ENCODE measurements around the gene GON7.
"Not testable (repeated sequence)": the region's sequence is repeated elsewhere in the genome, so short reads cannot be mapped to it uniquely, and the experiment has no call there.

The GON7 gene

GRCh38 chr14:93199031-93199430 is 7.8 kb downstream of the GON7 start:
- no peak for DNase-seq

GRCh38 chr14:93195316-93195999 is 11.4 kb downstream of the GON7 start:
- DNase-seq = no peak

GRCh38 chr14:93186956-93187355 is 19.9 kb downstream of the GON7 start:
- no peak for DNase-seq

GRCh38 chr14:93186466-93186865 is 20.4 kb downstream of the GON7 start:
- no peak for DNase-seq

- DNase-seq = no peak
These were observed 21.5 kb downstream of the GON7 start for GRCh38 chr14:93185349-93185720.

- DNase-seq = peak; percentile 80
These were observed 22.2 kb downstream of the GON7 start, which contains the start of the genes LYSET and MOAP1 for GRCh38 chr14:93184391-93185348. Gene LYSET (plus strand): TSS chr14:93185317. CDS start chr14:93185406, 89 bp downstream. Gene MOAP1 (minus strand): TSS chr14:93184897. CDS start chr14:93184242, 655 bp downstream.

GRCh38 chr14:93183596-93184317 is 23.1 kb downstream of the GON7 start:
- no peak for DNase-seq

GRCh38 chr14:93175492-93175891 is 31.4 kb downstream of the GON7 start:
- DNase-seq = no peak

GRCh38 chr14:93174731-93175130 is 32.1 kb downstream of the GON7 start:
- DNase-seq = not testable (repeated sequence)

- DNase-seq = no peak
These were observed 32.9 kb downstream of the GON7 start for GRCh38 chr14:93173943-93174395.

- no peak for DNase-seq
These were observed 35.5 kb downstream of the GON7 start for GRCh38 chr14:93171376-93171775.

- DNase-seq = not testable (repeated sequence)
These were observed 36.7 kb downstream of the GON7 start for GRCh38 chr14:93170141-93170540.

- DNase-seq = not testable (repeated sequence)
These were observed 37.2 kb downstream of the GON7 start for GRCh38 chr14:93169619-93170018.

GRCh38 chr14:93168610-93169009 is 38.3 kb downstream of the GON7 start:
- DNase-seq = not testable (repeated sequence)

- DNase-seq = not testable (repeated sequence)
These were observed 41.3 kb downstream of the GON7 start for GRCh38 chr14:93165271-93166265.

- DNase-seq = no peak
These were observed 43.3 kb downstream of the GON7 start for GRCh38 chr14:93163564-93163963.

GRCh38 chr14:93161411-93161940 is 45.4 kb downstream of the GON7 start:
- no peak for DNase-seq

GRCh38 chr14:93160353-93160801 is 46.5 kb downstream of the GON7 start:
- peak; percentile 34 for DNase-seq

GRCh38 chr14:93159625-93160352 is 47.1 kb downstream of the GON7 start:
- DNase-seq = not testable (repeated sequence)

GRCh38 chr14:93158349-93158748 is 48.5 kb downstream of the GON7 start:
- DNase-seq = not testable (repeated sequence)

Measured in NCI-H146 (cell line).